AG09319 (cell line): ENCODE results near the gene AOC3.
"Not testable (repeated sequence)": the region's sequence is repeated elsewhere in the genome, so short reads cannot be mapped to it uniquely, and the experiment has no call there.

Experiments used
- DNase-seq: peaks from one replicate; pipeline ENCODE4 v3.0.0-alpha.2; 2010; ENCODE audit warnings: low read depth; ENCODE audit errors: extremely low read depth
- TF ChIP-seq, protein P1 (sequence below): IDR thresholded peaks from 2 replicates; pipeline ENCODE4 v1.5.1; 2011; ENCODE audit warnings: low read depth, mild to moderate bottlenecking, inconsistent platforms, low read length, moderate library complexity

Gene AOC3

DNA sequence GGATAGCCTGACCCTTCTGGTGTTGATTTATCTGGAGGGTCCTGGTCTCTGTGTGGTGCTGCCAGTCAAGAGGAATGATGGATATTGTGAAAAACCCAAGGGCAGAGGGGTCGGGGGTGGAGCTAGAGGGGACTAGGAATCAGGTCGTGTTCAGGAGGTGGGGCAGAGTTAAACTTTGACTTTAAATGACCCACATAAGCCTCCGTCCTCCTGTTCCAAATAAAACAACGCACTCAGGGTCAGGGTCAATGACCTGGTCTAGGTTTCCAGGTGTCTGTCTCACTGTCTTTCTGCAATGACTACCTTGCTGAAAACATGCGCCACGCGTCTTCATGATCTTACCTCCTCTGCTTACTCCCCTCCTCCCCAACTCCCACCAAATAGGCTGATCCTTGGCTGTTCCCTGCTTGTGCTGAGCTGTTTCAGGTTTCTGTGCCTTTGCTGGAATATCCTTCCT is 14.7 kb downstream of the AOC3 start:
- no peak for DNase-seq
- TF ChIP-seq, protein P1, sequence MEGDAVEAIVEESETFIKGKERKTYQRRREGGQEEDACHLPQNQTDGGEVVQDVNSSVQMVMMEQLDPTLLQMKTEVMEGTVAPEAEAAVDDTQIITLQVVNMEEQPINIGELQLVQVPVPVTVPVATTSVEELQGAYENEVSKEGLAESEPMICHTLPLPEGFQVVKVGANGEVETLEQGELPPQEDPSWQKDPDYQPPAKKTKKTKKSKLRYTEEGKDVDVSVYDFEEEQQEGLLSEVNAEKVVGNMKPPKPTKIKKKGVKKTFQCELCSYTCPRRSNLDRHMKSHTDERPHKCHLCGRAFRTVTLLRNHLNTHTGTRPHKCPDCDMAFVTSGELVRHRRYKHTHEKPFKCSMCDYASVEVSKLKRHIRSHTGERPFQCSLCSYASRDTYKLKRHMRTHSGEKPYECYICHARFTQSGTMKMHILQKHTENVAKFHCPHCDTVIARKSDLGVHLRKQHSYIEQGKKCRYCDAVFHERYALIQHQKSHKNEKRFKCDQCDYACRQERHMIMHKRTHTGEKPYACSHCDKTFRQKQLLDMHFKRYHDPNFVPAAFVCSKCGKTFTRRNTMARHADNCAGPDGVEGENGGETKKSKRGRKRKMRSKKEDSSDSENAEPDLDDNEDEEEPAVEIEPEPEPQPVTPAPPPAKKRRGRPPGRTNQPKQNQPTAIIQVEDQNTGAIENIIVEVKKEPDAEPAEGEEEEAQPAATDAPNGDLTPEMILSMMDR = no peak

DNA sequence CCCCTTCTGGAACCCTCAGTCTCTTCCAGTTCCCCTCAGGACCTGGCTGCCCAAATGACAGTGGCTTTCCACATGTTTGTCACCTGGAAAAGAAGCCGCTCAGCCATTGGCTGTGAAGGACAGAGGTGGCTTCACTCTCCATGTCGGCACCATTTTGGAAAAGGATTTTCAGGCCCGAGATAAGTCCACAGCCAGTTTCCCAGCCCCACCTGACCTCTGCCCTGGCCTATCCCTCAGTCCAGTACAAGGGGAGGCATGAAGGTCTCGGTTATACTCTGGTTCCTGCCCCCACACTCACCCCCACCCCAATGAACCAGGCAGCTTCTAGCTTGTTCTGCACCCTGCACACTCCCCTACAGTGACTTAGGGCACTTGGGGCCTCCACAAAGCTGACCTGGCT is 15.2 kb downstream of the AOC3 start:
- TF ChIP-seq, protein P1 = no peak
- no peak for DNase-seq

DNA sequence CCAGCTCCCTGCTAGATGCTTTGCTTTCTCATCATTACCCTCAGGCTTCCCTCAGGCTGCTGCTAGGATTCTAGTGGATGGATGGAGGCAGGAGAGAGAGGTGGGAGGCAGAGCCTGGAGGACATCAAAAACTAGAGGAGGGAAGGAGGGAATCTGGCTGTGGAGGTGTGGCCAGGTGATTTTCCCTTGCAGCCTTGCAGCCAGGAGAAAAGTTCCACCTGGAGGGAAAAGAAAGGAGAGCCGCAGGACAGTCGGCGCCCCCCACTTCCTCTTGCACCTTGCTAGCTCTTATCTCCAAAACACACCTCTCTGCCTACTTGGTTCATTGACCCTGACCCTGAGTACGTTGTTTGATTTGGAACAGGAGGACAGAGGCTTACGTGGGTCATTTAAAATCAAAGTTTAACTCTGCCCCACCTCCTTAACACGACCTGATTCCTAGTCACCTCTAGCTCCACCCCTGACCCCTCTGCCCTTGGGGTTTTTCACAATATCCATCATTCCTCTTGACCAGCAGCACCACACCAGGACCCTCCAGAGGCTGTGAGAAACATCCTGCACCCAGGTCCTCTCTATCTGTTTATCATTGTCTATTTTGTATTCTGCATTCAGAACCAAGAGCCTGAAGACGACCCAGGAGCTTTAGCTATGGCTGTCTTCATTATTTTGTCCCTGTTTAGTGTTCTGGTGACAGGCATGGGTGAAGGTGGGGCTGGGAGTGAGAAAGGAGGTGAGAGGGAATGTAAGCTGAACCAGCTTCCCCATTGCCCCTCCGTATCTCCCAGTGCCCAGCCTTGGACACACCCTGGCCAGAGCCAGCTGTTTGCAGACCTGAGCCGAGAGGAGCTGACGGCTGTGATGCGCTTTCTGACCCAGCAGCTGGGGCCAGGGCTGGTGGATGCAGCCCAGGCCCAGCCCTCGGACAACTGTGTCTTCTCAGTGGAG is 15.9 kb downstream of the AOC3 start:
- no peak for DNase-seq
- TF ChIP-seq, protein P1 = no peak

DNA sequence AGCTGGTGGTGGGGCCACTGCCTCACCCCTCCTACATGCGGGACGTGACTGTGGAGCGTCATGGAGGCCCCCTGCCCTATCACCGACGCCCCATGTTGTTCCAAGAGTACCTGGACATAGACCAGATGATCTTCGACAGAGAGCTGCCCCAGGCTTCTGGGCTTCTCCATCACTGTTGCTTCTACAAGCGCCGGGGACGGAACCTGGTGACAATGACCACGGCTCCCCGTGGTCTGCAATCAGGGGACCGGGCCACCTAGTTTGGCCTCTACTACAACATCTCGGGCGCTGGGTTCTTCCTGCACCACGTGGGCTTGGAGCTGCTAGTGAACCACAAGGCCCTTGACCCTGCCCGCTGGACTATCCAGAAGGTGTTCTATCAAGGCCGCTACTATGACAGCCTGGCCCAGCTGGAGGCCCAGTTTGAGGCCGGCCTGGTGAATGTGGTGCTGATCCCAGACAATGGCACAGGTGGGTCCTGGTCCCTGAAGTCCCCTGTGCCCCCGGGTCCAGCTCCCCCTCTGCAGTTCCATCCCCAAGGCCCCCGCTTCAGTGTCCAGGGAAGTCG is 16.8 kb downstream of the AOC3 start:
- not testable (repeated sequence) for DNase-seq

DNA sequence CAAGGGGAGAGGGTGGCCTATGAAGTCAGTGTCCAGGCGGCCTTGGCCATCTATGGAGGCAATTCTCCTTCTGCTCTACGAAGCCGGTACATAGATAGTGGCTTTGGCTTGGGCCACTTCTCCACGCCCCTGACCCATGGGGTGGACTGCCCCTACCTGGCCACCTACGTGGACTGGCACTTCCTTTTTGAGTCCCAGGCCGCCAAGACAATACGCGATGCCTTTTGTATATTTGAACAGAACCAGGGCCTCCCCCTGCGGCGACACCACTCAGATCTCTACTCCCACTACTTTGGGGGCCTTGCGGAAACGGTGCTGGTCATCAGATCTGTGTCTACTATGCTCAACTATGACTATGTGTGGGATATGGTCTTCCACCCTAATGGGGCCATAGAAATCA is 17.3 kb downstream of the AOC3 start:
- no peak for DNase-seq
- TF ChIP-seq, protein P1 = no peak

DNA sequence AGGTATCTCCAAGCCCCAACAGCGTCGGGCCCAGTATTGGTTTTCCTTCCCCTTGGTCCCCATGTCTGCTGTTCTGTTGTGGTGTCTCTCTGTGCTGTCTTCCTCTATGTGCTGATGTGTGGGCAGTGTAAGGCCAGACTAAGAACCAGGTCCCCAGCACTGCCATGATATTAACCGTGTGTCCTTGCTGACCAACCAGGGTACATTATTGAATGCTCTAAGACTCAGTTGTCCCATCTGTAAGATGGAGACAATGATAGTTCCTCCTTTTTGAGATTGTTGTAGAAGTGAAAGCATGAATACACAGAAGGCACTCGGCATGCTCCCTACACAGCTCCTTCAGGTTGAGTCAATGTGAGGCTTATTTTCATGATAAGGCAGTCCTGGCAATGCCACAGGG is 20.6 kb downstream of the AOC3 start:
- TF ChIP-seq, protein P1 = no peak

DNA sequence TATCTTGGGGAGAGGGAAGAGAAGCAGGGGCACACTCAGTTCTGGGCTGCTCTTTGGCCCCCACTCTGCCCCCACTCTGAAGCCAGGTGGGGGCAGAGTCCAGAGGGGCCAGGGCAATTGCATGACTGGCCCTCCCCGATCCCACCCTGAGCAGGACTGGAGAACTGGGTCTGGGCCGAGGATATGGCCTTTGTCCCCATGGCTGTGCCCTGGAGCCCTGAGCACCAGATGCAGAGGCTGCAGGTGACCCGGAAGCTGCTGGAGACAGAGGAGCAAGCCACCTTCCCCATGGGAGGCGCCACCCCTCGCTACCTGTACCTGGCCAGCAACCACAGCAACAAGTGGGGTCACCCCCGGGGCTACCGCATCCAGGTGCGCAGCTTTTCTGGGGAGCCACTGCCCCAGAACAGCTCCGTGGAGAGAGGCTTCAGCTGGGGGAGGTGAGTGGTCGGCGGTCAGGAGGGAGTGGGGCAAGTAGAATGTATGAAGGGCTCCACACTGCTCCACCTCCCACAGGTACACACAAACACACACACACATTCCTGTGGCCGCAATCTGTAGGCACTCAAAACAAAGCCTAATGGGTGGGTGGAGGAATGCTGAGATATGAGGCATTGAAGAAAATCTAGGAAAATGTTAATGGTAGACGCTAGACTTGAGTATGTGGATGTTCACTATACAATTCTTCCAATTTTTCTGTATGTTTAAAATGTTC is 21.4 kb downstream of the AOC3 start:
- no peak for DNase-seq

More for the DNA sequence above, 20.6 kb downstream of the AOC3 start:
- DNase-seq = no peak

More for the DNA sequence above, 21.4 kb downstream of the AOC3 start:
- TF ChIP-seq, protein P1 = no peak
